HG03045 (cell line): ENCODE measurements around the gene CNOT9.

Experiments used
- ATAC-seq: cut with Tn5 transposase; IDR thresholded peaks from one replicate; pipeline ENCODE4 v1.9.1; 2021; ENCODE audit warnings: mild to moderate bottlenecking, moderate library complexity; ENCODE audit not compliant: unreplicated experiment

The CNOT9 gene

DNA sequence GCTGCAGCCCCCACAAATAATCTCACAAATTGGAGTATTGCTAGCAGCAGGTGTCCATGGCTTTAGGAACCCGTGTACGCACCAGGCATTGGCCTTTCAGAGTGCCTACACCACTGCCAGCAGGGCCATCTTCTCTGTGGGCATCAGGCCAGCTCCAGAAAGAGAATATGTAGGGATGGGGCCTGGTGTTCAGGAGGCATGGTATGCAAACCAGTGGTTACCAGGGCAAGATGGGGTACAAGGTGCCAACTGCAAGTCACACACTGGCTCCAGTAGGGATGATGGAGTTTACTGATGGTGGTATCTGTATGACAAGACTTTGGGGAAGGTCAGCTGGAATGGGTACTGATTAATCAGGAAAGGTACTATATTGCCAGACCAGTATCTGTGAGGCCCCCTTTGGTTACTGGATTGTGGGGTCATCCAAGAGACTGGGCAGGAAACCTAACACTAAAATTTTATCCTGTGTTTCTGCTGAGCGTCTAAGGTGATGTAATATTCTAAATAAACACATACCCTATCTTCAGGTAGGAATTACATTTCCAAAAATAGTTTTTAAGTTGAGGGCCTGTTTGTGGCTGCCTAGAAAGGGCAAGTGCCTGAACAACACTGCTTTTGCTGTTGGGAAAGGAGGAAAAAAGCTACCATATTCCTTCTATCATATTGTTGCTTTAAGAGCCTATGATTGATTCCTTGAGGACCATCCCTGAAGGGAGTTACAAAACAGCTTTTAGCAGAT lies 9.0 kb downstream of the CNOT9 start:
- ATAC-seq, result no peak

GRCh38 chr2:218578272-218578877 lies 9.7 kb downstream of the CNOT9 start:
- ATAC-seq, result no peak

GRCh38 chr2:218582076-218582475 lies 13.4 kb downstream of the CNOT9 start:
- no peak for ATAC-seq

DNA sequence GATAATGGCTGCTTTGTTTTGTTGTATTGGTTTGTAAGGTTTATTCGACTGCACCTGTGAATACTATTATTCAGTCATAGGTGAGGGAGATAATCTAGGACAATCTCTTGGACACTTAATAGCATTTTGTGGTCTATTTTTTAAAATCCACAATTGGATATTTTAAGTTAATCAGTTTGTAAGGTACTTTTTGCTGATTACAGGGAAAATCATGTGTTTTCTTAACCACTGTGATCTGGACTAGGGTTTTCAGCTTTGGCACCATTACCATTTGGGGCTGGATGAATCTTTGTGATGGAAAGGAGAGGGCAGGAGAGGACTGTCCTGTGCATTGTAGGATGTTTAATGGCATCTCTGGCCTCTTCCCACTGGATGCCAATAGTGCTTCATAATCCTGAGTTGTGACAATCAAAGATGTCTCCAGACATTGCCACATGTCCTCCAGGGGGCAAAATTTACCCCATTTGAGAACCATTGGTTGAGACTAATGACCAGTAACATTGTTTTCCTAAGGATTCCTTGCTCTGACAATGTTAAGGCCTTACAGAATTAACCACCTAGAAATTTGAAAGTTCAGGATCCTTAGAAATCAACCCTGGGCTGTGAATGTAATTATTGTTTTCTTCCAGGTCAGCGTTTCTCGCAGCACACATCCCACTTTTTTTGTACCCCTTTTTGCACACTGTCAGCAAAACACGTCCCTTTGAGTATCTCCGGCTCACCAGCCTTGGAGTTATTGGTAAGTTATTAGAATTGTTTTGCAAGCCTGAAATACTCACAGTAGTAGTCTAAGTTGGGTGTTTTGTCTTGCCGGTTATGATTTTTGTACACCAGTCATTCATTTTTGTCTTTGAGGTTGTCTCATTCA lies 15.6 kb downstream of the CNOT9 start:
- no peak for ATAC-seq

DNA sequence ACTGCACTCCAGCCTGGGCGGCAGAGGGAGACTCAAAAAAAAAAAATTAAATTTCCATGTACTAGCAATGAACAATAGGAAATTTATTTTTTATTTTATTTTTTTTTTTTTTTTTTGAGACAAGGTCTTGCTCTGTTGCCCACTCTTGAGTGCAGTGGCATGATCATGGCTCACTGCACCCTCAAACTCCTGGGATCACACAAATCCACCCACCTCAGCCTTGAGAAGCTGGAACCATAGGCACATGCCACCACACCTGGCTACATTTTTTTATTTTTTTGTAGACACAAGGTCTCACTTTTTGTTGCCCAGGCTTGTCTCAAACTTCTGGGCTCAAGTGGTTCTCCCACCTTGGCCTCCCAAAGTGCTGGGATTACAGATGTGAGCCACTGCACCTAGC lies 16.9 kb downstream of the CNOT9 start:
- no peak for ATAC-seq

DNA sequence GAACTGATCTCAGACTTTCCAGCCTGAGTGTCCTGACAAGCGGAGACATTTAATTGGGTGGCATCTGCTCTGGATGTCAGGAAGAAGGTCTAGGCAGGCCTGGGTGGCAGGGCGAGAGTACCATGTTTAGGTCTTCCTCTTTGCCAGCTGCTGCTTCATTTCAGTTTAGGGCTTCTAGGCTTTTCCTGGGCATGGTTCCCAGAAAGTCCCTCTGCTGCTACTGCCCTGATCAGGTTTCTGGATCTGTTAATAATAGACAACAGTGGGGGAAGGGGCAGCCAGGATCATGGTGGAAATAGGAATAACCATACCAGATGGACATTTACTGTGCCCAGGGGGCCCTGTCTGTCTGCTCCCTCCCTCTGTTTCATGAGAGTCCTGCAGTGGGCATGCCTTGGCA lies 36.8 kb downstream of the CNOT9 start:
- no peak for ATAC-seq

GRCh38 chr2:218607436-218608115 lies 38.9 kb downstream of the CNOT9 start, which contains the start of gene PLCD4:
Gene PLCD4, plus strand, starts transcription at chr2:218607899. Its CDS starts 7,841 bp downstream, at chr2:218615740.
- ATAC-seq, result no peak

- no peak for ATAC-seq
Measured at GRCh38 chr2:218615868-218616315, 47.3 kb downstream of the CNOT9 start.

- no peak for ATAC-seq
Measured at GRCh38 chr2:218618102-218618860, 49.6 kb downstream of the CNOT9 start.

- ATAC-seq, result no peak
Measured at GRCh38 chr2:218621007-218621406, 52.4 kb downstream of the CNOT9 start.

DNA sequence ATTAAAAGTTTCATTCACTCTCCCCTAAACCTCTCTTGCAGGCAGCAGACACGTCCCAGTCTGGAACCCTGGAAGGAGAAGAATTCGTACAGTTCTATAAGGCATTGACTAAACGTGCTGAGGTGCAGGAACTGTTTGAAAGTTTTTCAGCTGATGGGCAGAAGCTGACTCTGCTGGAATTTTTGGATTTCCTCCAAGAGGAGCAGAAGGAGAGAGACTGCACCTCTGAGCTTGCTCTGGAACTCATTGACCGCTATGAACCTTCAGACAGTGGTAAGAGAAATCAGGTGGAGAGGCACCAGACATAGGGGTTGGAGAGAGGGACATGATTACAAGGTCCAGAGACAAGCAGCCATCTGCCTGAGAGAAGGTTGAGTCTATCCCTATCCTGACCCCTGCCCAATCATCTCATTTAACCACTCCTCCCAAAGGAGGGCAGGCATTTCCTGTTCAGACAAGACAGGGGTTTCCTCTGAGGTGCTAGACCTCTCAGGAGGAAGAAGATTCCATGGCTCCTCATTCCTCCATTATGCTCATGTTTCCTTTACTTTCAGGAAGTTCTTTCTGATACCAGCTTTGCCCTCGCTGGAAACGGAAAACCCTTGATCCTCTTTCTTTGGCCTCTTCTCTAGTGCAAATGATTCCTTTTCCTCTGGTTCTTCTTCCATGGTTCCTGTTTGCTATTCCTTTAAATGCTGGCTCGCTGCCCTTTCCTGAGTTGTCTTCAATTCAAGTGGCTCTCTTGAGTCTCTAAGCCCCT lies 54.1 kb downstream of the CNOT9 start:
- ATAC-seq, result no peak

- ATAC-seq, result no peak
Measured at GRCh38 chr2:218623366-218623705, 54.7 kb downstream of the CNOT9 start.

- no peak for ATAC-seq
Measured at GRCh38 chr2:218626369-218626768, 57.7 kb downstream of the CNOT9 start.

GRCh38 chr2:218627939-218628338 lies 59.3 kb downstream of the CNOT9 start:
- ATAC-seq, result no peak

DNA sequence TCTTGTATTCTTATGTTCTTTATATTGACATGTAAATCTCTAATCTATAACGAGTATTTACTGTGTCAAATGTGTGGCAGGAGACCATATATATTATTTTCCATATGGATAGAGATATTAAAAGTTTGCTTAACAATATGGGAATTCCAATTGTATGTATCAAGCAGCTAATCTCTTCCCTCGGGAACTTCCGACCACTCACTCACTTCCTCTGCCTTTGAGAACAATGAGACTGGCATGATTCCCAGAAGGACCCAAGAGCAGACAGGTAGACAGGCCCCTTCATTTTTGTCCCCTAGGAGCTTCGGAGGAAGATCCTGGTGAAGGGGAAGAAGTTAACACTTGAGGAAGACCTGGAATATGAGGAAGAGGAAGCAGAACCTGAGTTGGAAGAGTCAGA lies 63.2 kb downstream of the CNOT9 start:
- no peak for ATAC-seq

GRCh38 chr2:218635719-218636118 lies 67.1 kb downstream of the CNOT9 start:
- ATAC-seq, result no peak

GRCh38 chr2:218638372-218638771 lies 69.7 kb downstream of the CNOT9 start:
- no peak for ATAC-seq

DNA sequence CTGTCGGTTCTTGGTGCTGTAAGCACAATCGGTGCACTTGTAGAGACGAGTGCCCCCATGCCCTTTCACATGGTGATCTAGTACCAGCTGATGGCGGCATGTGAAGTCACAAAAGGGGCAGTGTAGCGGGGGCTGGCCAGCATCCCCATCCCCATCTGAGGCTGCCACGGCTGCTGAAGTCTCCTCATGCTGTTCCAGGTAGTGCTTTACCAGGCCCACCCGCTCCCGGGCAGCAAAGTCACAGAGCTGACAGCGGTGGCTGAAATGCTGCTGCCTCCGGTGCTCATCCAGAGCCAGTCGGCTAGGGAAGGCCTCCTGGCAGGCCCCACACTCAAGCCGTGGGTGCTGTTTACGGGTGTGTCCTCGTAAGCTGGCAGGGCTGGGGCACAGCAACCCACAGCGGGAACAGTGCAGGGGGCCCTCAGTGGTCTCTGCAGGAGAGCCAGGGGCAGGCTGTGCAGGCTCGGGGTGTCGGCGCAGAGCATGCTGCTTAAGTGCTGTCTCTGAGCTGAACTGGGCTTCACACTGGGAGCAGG lies 73.5 kb downstream of the CNOT9 start:
- ATAC-seq, result no peak

DNA sequence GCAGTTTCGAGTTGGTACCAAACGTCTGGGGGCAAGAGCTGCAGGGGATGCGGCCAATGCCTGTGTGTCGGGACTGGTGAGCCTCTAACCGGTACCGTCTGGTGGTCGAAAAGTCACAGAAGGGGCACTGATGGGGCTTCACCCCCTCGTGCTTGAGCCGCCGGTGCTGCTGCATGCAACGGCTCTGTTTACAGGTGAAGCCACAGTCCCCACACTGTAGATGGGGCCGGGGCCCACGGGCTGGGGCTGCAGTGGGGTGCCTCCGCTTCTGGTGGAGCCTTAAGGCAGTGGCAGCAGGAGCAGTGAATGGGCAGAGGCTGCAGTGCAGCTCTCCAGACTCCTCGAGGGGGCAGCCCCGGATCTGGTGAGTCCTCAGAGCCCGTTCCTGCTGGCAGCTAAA lies 74.1 kb downstream of the CNOT9 start:
- no peak for ATAC-seq
